ENCODE data around the gene PLEKHO2. TPM values are rescaled to one million over a fixed set of nuclear protein-coding genes. Genes with fewer than 3 reads are reported as not detected.

PLEKHO2 gene
- total and polyA plus RNA-seq, 2 donors (not counting 3 experiments of a cell fraction or from before 2014, with no cell fraction given): 21.9 to 24.9 TPM

DNA sequence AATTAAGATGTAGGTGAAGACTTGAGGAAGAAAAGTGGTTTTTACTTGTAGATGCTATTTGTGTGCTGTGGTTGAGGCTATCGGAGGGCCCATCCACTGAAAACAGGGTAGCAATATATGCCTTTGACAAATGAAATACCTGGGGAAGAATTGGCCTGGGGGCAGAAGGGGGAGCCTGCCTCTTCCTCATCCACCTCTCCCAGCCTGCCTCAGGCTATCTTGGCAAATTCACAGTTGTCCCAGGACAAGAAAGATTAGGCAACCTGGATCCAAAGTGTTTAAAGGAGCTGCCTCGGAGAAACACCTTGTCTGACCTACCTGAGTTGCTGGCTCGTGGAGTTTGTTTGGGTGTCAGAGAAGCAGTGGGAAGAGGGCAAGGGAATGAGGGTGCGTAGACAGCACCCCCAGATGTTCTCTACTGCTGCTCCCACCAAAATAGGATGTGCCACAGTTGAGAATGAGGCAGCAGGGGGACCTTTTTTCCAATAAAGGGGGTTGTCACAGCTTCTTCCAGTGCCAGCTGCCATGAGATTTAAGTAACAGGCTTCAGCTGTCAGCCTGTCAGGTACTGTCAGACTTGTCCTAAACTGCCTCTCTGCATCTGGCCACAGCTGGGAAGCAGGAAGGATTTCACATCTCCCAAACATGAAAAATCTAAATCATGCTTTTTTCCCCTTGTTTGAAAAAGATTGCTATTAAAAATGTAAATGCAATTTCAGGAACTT lies 9.2 kb downstream of the PLEKHO2 start:
- dilution Hi-C loops (cut with MboI; ENCODE audit: extremely low pct_ligation_motif_present, low sequenced_read_pairs) (no loop called here), intact Hi-C loops (cut with micrococcal nuclease) (no loop called here)
- no peak for FAIRE-seq
- CTCF ChIA-PET: no interaction called here
- Histone ChIP-seq H3K9me1 (replicated peaks; ENCODE audit: control insufficient read depth, extremely low read depth, insufficient read depth, low read length) (no peaks in the 10 kb centered on the region), H3K27ac (ENCODE audit: insufficient read depth, low read depth, low read length) (no peak overlapping the region), H2AFZ (ENCODE audit: low read depth, low read length) (no peak overlapping the region), H4K20me1 (replicated peaks; ENCODE audit: control insufficient read depth, extremely low read depth, insufficient read depth, low read length) (no peaks in the 10 kb centered on the region), H3K27me3 (ENCODE audit: control insufficient read depth in 2 of 2, insufficient read depth in 2 of 2, low read length in 2 of 2) (no peaks in the 10 kb centered on the region), H3K4me1 (ENCODE audit: control insufficient read depth, extremely low read depth, insufficient read depth, low read length) (peaks cover 8% of the 10 kb centered on the region), H3K4me2 (ENCODE audit: insufficient read depth, low read length) (no peak overlapping the region), H3K36me3 (ENCODE audit: control insufficient read depth in 2 of 2, extremely low read depth in 1 of 2, insufficient read depth in 2 of 2, low read length in 2 of 2) (peaks cover 0 to 19% of the 10 kb centered on the region in 2 experiments), H3K9me3 (replicated peaks; ENCODE audit: control insufficient read depth, insufficient read depth, low read length) (no peaks in the 10 kb centered on the region), H3K79me2 (ENCODE audit: control insufficient read depth, insufficient read depth, low read length) (peaks cover 38% of the 10 kb centered on the region), H3K4me3 (replicated peaks in 1 of 3; ENCODE audit: insufficient read depth in 1 of 3, low read depth in 1 of 3, low read length in 3 of 3) (no peak overlapping the region), H3K9ac (replicated peaks; ENCODE audit: extremely low read depth, insufficient read depth, low read length) (no peak overlapping the region)
- BruUV-seq (replicated peaks): no TSS peak
- POLR2A ChIA-PET: no interaction called here
- TF ChIP-seq POLR2A (IDR thresholded peaks at IDR 0.05; ENCODE audit: low read depth, low read length): no peak
- TF ChIP-seq, protein P1, sequence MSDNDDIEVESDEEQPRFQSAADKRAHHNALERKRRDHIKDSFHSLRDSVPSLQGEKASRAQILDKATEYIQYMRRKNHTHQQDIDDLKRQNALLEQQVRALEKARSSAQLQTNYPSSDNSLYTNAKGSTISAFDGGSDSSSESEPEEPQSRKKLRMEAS (IDR thresholded peaks at IDR 0.05; ENCODE audit: insufficient read depth, insufficient read length): no peak
- TF ChIP-seq MYC (IDR thresholded peaks at IDR 0.05; ENCODE audit: low read depth, low read length): no peak
- DNase-seq (ENCODE audit: low read depth, low spot score): no peak

DNA sequence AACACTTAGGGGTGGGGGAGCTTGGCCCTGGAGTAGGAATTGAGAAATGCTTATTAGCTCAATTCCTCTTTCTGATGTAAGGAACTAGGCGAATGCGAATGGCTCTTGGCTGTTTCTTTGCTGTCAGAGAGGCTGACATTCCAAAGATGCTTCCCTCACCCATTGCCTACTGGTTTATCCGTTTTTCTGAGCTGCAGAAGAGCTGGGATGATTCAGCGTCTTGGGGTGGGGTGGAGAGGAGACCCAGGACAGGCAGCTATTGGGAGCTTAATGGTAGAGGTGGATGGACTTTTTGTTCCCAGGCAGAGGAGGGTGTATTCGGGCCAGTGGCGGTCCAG lies 9.8 kb downstream of the PLEKHO2 start:
- peaks cover 35% of the 10 kb centered on the region for H3K79me2 ChIP-seq (ENCODE audit: control insufficient read depth, insufficient read depth, low read length)
- BruUV-seq (replicated peaks): no TSS peak
- no peaks in the 10 kb centered on the region for H3K27me3 ChIP-seq (ENCODE audit: control insufficient read depth in 2 of 2, insufficient read depth in 2 of 2, low read length in 2 of 2)
- H3K4me2 ChIP-seq (ENCODE audit: insufficient read depth, low read length): no peak overlapping the region
- no peaks in the 10 kb centered on the region for H3K9me3 ChIP-seq (replicated peaks; ENCODE audit: control insufficient read depth, insufficient read depth, low read length)
- no peaks in the 10 kb centered on the region for H3K9me1 ChIP-seq (replicated peaks; ENCODE audit: control insufficient read depth, extremely low read depth, insufficient read depth, low read length)
- H3K27ac ChIP-seq (ENCODE audit: insufficient read depth, low read depth, low read length): no peak overlapping the region
- ChIA-PET CTCF (interaction anchor here (1.5 to 1.6 kb wide), 2 partner anchors 54 to 123 kb away, joined by 4 to 6 read pairs; no protein-coding TSS in a partner anchor), POLR2A (no interaction called here)
- no peak overlapping the region for H3K9ac ChIP-seq (replicated peaks; ENCODE audit: extremely low read depth, insufficient read depth, low read length)
- H3K4me3 ChIP-seq (replicated peaks in 1 of 3; ENCODE audit: insufficient read depth in 1 of 3, low read depth in 1 of 3, low read length in 3 of 3): no peak overlapping the region
- TF ChIP-seq POLR2AphosphoS5 (IDR thresholded peaks at IDR 0.05; ENCODE audit: insufficient read depth, low read depth, low read length): no peak
- no peak for TF ChIP-seq GATA2 (IDR thresholded peaks at IDR 0.05; ENCODE audit: insufficient read depth, insufficient read length, low read depth, low read length)
- TF ChIP-seq MYC (IDR thresholded peaks at IDR 0.05; ENCODE audit: low read depth, low read length): no peak
- TF ChIP-seq FOS (IDR thresholded peaks at IDR 0.05; ENCODE audit: borderline replicate concordance, insufficient read depth, low read length): no peak
- TF ChIP-seq, protein P2, sequence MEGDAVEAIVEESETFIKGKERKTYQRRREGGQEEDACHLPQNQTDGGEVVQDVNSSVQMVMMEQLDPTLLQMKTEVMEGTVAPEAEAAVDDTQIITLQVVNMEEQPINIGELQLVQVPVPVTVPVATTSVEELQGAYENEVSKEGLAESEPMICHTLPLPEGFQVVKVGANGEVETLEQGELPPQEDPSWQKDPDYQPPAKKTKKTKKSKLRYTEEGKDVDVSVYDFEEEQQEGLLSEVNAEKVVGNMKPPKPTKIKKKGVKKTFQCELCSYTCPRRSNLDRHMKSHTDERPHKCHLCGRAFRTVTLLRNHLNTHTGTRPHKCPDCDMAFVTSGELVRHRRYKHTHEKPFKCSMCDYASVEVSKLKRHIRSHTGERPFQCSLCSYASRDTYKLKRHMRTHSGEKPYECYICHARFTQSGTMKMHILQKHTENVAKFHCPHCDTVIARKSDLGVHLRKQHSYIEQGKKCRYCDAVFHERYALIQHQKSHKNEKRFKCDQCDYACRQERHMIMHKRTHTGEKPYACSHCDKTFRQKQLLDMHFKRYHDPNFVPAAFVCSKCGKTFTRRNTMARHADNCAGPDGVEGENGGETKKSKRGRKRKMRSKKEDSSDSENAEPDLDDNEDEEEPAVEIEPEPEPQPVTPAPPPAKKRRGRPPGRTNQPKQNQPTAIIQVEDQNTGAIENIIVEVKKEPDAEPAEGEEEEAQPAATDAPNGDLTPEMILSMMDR (IDR thresholded peaks at IDR 0.05; ENCODE audit: extremely low read depth in 1 of 2, insufficient read depth in 1 of 2, low read depth in 1 of 2, low read length in 2 of 2): no peak
- no peak for TF ChIP-seq EZH2 (IDR thresholded peaks at IDR 0.05; ENCODE audit: borderline replicate concordance, low read depth, low read length, severe bottlenecking)
- no peak for TF ChIP-seq POLR2A (IDR thresholded peaks at IDR 0.05; ENCODE audit: low read depth, low read length)
- TF ChIP-seq JUN (IDR thresholded peaks at IDR 0.05; ENCODE audit: borderline replicate concordance, insufficient read depth, insufficient read length, low read depth): no peak
- TF ChIP-seq, protein P1 (IDR thresholded peaks at IDR 0.05; ENCODE audit: insufficient read depth, insufficient read length): no peak
- H4K20me1 ChIP-seq (replicated peaks; ENCODE audit: control insufficient read depth, extremely low read depth, insufficient read depth, low read length): no peaks in the 10 kb centered on the region
- FAIRE-seq (no peak), DNase-seq (ENCODE audit: low read depth, low spot score) (no peak)
- H2AFZ ChIP-seq (ENCODE audit: low read depth, low read length): no peak overlapping the region
- dilution Hi-C loops (cut with MboI; ENCODE audit: extremely low pct_ligation_motif_present, low sequenced_read_pairs): no loop called here
- intact Hi-C loops (cut with micrococcal nuclease): no loop called here
- peaks cover 10% of the 10 kb centered on the region for H3K4me1 ChIP-seq (ENCODE audit: control insufficient read depth, extremely low read depth, insufficient read depth, low read length)
- peaks cover 0 to 19% of the 10 kb centered on the region in 2 experiments for H3K36me3 ChIP-seq (ENCODE audit: control insufficient read depth in 2 of 2, extremely low read depth in 1 of 2, insufficient read depth in 2 of 2, low read length in 2 of 2)
